Measurements from ENCODE around the gene CPB2. TPM values are rescaled to one million over a fixed set of nuclear protein-coding genes. Genes with fewer than 3 reads are reported as not detected.

The CPB2 gene
- total and polyA plus RNA-seq, 9 of the 15 experiments (the other 6 are each of a cell fraction or from before 2014, with no cell fraction given): 0.03 to 0.16 (median 0.07) TPM; not detected in 6

- 0 out of 2 replicates have a peak, but pooled peaks have one; percentile 33 for TF ChIP-seq ARID2 (IDR thresholded peaks at IDR 0.05)
- TF ChIP-seq RAD21 (CRISPR knock-in tag; conservative IDR thresholded peaks at IDR 0.05 in 1 of 2, IDR thresholded peaks at IDR 0.05 in 1 of 2): peak; percentile 85 to 90
- no peak for TF ChIP-seq ZNF280A (IDR thresholded peaks at IDR 0.05; ENCODE audit: low read depth, partially characterized antibody)
- TF ChIP-seq CC2D1A (IDR thresholded peaks at IDR 0.05): 0 out of 2 replicates have a peak, but pooled peaks have one; percentile 13
- TF ChIP-seq PRDM10 (IDR thresholded peaks at IDR 0.05; ENCODE audit: partially characterized antibody): peak; percentile 52
- TF ChIP-seq DEAF1 (CRISPR knock-in tag; IDR thresholded peaks at IDR 0.05): peak; percentile 69
- TF ChIP-seq REST (IDR thresholded peaks at IDR 0.05; ENCODE audit: borderline replicate concordance): peak; percentile 79
- no peak for TF ChIP-seq REST (CRISPR knock-in tag; IDR thresholded peaks at IDR 0.05; ENCODE audit: low read depth)
- TF ChIP-seq SMC3 (conservative IDR thresholded peaks at IDR 0.05; ENCODE audit: insufficient read depth, low read depth, low read length): peak; percentile 79
Observed at GRCh38 chr13:46126552-46127357, 21.9 kb upstream of the CPB2 start (continued).
